KOPT-K1 (cell line): Measurements from ENCODE around the gene ZNF407.

Source experiments
- H3K27ac ChIP-seq: fragments of 200-600 bp; sonication (generic); 2 replicates; pipeline ENCODE4 v1.5.1; 2016; ENCODE audit warnings: antibody characterized with exemption, mild to moderate bottlenecking, low read depth, low read length; ENCODE audit not compliant: poor library complexity, severe bottlenecking
- H3K36me3 ChIP-seq: fragments of 200-600 bp; sonication (generic); 2 replicates; pipeline ENCODE4 v1.5.1; 2017; ENCODE audit warnings: antibody characterized with exemption, mild to moderate bottlenecking, low read length, moderate library complexity; ENCODE audit not compliant: insufficient read depth
- H3K9me3 ChIP-seq: fragments of 200-600 bp; sonication (generic); 2 replicates; pipeline ENCODE4 v1.5.1; 2017; ENCODE audit warnings: antibody characterized with exemption, low read length, mild to moderate bottlenecking; ENCODE audit not compliant: insufficient read depth, poor library complexity, severe bottlenecking

The ZNF407 gene

GRCh38 chr18:74945774-74946545, 348.3 kb downstream of the ZNF407 start:
- Histone ChIP-seq H3K27ac (no peak overlapping the region), H3K36me3 (no peaks in the 10 kb centered on the region), H3K9me3 (no peaks in the 10 kb centered on the region)

- no peak overlapping the region for H3K27ac ChIP-seq
- no peaks in the 10 kb centered on the region for H3K36me3 ChIP-seq
- no peaks in the 10 kb centered on the region for H3K9me3 ChIP-seq
Observed at GRCh38 chr18:74946646-74947375, 349.1 kb downstream of the ZNF407 start.

- Histone ChIP-seq H3K9me3 (no peaks in the 10 kb centered on the region), H3K27ac (no peak overlapping the region), H3K36me3 (no peaks in the 10 kb centered on the region)
Observed at GRCh38 chr18:74947417-74947816, 349.7 kb downstream of the ZNF407 start.

GRCh38 chr18:74947875-74948274, 350.2 kb downstream of the ZNF407 start:
- H3K9me3 ChIP-seq: no peaks in the 10 kb centered on the region
- H3K36me3 ChIP-seq: no peaks in the 10 kb centered on the region
- H3K27ac ChIP-seq: no peak overlapping the region

GRCh38 chr18:74949611-74950010, 351.9 kb downstream of the ZNF407 start:
- Histone ChIP-seq H3K27ac (no peak overlapping the region), H3K36me3 (no peaks in the 10 kb centered on the region)

GRCh38 chr18:74950479-74950878, 352.8 kb downstream of the ZNF407 start:
- Histone ChIP-seq H3K36me3 (no peaks in the 10 kb centered on the region), H3K27ac (no peak overlapping the region), H3K9me3 (no peaks in the 10 kb centered on the region)

More at GRCh38 chr18:74949611-74950010, 351.9 kb downstream of the ZNF407 start:
- no peaks in the 10 kb centered on the region for H3K9me3 ChIP-seq

GRCh38 chr18:74951165-74951760, 353.6 kb downstream of the ZNF407 start:
- no peak overlapping the region for H3K27ac ChIP-seq

GRCh38 chr18:74957588-74958224, 360.0 kb downstream of the ZNF407 start:
- H3K9me3 ChIP-seq: no peaks in the 10 kb centered on the region
- peaks cover 5% of the 10 kb centered on the region; the same call in 1 of the 2 replicates for H3K36me3 ChIP-seq

More at GRCh38 chr18:74951165-74951760, 353.6 kb downstream of the ZNF407 start:
- Histone ChIP-seq H3K36me3 (no peaks in the 10 kb centered on the region), H3K9me3 (no peaks in the 10 kb centered on the region)

GRCh38 chr18:74959216-74959615, 361.5 kb downstream of the ZNF407 start:
- Histone ChIP-seq H3K27ac (no peak overlapping the region), H3K9me3 (no peaks in the 10 kb centered on the region), H3K36me3 (peaks cover 5% of the 10 kb centered on the region; the same call in 1 of the 2 replicates)

More at GRCh38 chr18:74957588-74958224, 360.0 kb downstream of the ZNF407 start:
- no peak overlapping the region for H3K27ac ChIP-seq

GRCh38 chr18:74961596-74961995, 363.9 kb downstream of the ZNF407 start:
- Histone ChIP-seq H3K9me3 (no peaks in the 10 kb centered on the region), H3K36me3 (peaks cover 5% of the 10 kb centered on the region; the same call in 1 of the 2 replicates), H3K27ac (no peak overlapping the region)

GRCh38 chr18:74963820-74964446, 366.3 kb downstream of the ZNF407 start:
- H3K27ac ChIP-seq: no peak overlapping the region
- no peaks in the 10 kb centered on the region for H3K9me3 ChIP-seq
- H3K36me3 ChIP-seq: no peaks in the 10 kb centered on the region

GRCh38 chr18:74965682-74966081, 368.0 kb downstream of the ZNF407 start:
- Histone ChIP-seq H3K36me3 (no peaks in the 10 kb centered on the region), H3K9me3 (no peaks in the 10 kb centered on the region), H3K27ac (no peak overlapping the region)

GRCh38 chr18:74967438-74967837, 369.8 kb downstream of the ZNF407 start:
- no peaks in the 10 kb centered on the region for H3K36me3 ChIP-seq
- H3K9me3 ChIP-seq: no peaks in the 10 kb centered on the region
- H3K27ac ChIP-seq: no peak overlapping the region

- Histone ChIP-seq H3K27ac (no peak overlapping the region), H3K9me3 (no peaks in the 10 kb centered on the region), H3K36me3 (no peaks in the 10 kb centered on the region)
Observed at GRCh38 chr18:74967979-74968378, 370.3 kb downstream of the ZNF407 start.
